Cardiac muscle cell (in vitro differentiated cells and primary cell): Measurements from ENCODE around the gene C19orf18. TPM values are rescaled to one million over a fixed set of nuclear protein-coding genes. Genes with fewer than 3 reads are reported as not detected.

Experiments
- DNase-seq, 2 donors: peaks; one replicate each; pipeline versions ENCODE4 v3.0.0 to v3.0.0-alpha.2; 2010 to 2017; ENCODE audit warnings: low read depth in 1 of 2, low spot score in 1 of 2
- H3K27ac ChIP-seq: fragments of 200-600 bp; sonication (generic); 2 replicates; pipeline ENCODE4 v1.5.1; 2016
- H3K27me3 ChIP-seq: fragments of 200-600 bp; sonication (generic); 2 replicates; pipeline ENCODE4 v1.6.0; 2016; ENCODE audit warnings: control low read depth
- H3K36me3 ChIP-seq: fragments of 200-600 bp; sonication (generic); 2 replicates; pipeline ENCODE4 v1.5.1; 2016; ENCODE audit warnings: control low read depth
- H3K4me1 ChIP-seq: fragments of 200-600 bp; sonication (generic); 2 replicates; pipeline ENCODE4 v1.8.1; 2017; ENCODE audit warnings: low read depth, mild to moderate bottlenecking, mixed run types
- H3K4me3 ChIP-seq: fragments of 200-600 bp; sonication (generic); 2 replicates; pipeline ENCODE4 v1.5.1; 2016; ENCODE audit warnings: mild to moderate bottlenecking
- H3K9me3 ChIP-seq: fragments of 200-600 bp; sonication (generic); 2 replicates; pipeline ENCODE4 v1.5.1; 2017; ENCODE audit warnings: low read depth, mild to moderate bottlenecking, control low read depth
- CTCF ChIP-seq: IDR thresholded peaks from 2 replicates; pipeline ENCODE4 v1.5.1; 2012; ENCODE audit warnings: low read depth, mild to moderate bottlenecking, low read length
- polyA plus RNA-seq: library from polyadenylated mRNA; unstranded; fragments of >200 nt; fragmentation: Nextera tagmentation; extraction: Ambion mirVana; gene quantifications from 2 replicates; pipeline ENCODE4 v1.2.1, GENCODE V29; 2016
- total RNA-seq: library from RNA; depleted of rRNA; stranded (reverse); fragments of >200 nt; gene quantifications from 2 replicates; pipeline ENCODE4 v1.2.3, GENCODE V29; 2016

C19orf18 gene
- total and polyA plus RNA-seq, 2 experiments from 2014 or later, result 1.3 to 2.4 TPM

- Histone ChIP-seq H3K4me3 (peak within 1 kb of the TSS; percentile 71), H3K9me3 (no peaks in the 10 kb centered on the region)
Observed at GRCh38 chr19:58002384-58003173, 28.2 kb upstream of the C19orf18 start, which contains the start of gene ZNF606. Gene ZNF606 (minus strand): TSS chr19:58002820. CDS start chr19:58001319, 1,501 bp downstream.

GRCh38 chr19:58001895-58002369 is 27.6 kb upstream of the C19orf18 start:
- peaks cover 29% of the 10 kb centered on the region for H3K36me3 ChIP-seq
- H3K27me3 ChIP-seq, result no peaks in the 10 kb centered on the region
- H3K9me3 ChIP-seq, result no peaks in the 10 kb centered on the region
- H3K27ac ChIP-seq, result peak overlapping the region; percentile 96
- no peak for TF ChIP-seq CTCF
- H3K4me3 ChIP-seq, result peak overlapping the region; percentile 71
- H3K4me1 ChIP-seq, result peaks cover 11% of the 10 kb centered on the region
- DNase-seq, result peak in 1 of 2 donors; percentile 45

More at GRCh38 chr19:58002384-58003173, 28.2 kb upstream of the C19orf18 start, which contains the start of gene ZNF606:
- Histone ChIP-seq H3K4me1 (peaks cover 11% of the 10 kb centered on the region), H3K36me3 (peaks cover 24% of the 10 kb centered on the region), H3K27me3 (no peaks in the 10 kb centered on the region), H3K27ac (peak within 1 kb of the TSS; percentile 96)
- no peak for TF ChIP-seq CTCF
- peak; percentile 93 to 94 for DNase-seq

- H3K4me1 ChIP-seq, result peaks cover 11% of the 10 kb centered on the region
- H3K36me3 ChIP-seq, result peaks cover 25% of the 10 kb centered on the region
- no peaks in the 10 kb centered on the region for H3K9me3 ChIP-seq
- no peaks in the 10 kb centered on the region for H3K27me3 ChIP-seq
- DNase-seq, result no peak
- H3K4me3 ChIP-seq, result no peak overlapping the region
- no peak for TF ChIP-seq CTCF
- H3K27ac ChIP-seq, result no peak overlapping the region
Observed at GRCh38 chr19:58000677-58001076, 26.3 kb upstream of the C19orf18 start.

GRCh38 chr19:57992841-57993240 is 18.5 kb upstream of the C19orf18 start:
- Histone ChIP-seq H3K27me3 (no peaks in the 10 kb centered on the region), H3K9me3 (no peaks in the 10 kb centered on the region), H3K27ac (no peak overlapping the region), H3K36me3 (peaks cover 38% of the 10 kb centered on the region), H3K4me3 (no peak overlapping the region), H3K4me1 (no peaks in the 10 kb centered on the region)
- TF ChIP-seq CTCF, result no peak
- DNase-seq, result no peak

GRCh38 chr19:57978586-57979289 is 4.4 kb upstream of the C19orf18 start:
- no peak for DNase-seq
- Histone ChIP-seq H3K27me3 (no peaks in the 10 kb centered on the region), H3K27ac (no peak overlapping the region), H3K4me3 (no peak overlapping the region), H3K9me3 (peaks cover 22% of the 10 kb centered on the region), H3K36me3 (peaks cover 59% of the 10 kb centered on the region), H3K4me1 (no peaks in the 10 kb centered on the region)
- TF ChIP-seq CTCF, result no peak
